HEK293 (cell line): ENCODE data around the gene CFAP99.

Source experiments
- ATF2 ChIP-seq: fragments of 450-650 bp; formaldehyde crosslinking; IDR thresholded peaks from 2 replicates; pipeline ENCODE4 v1.5.1; 2016; ENCODE audit warnings: missing biosample characterization, missing genetic modification characterization, low read depth
- GLIS2 ChIP-seq: fragments of 450-650 bp; formaldehyde crosslinking; IDR thresholded peaks from 2 replicates; pipeline ENCODE4 v1.5.1; 2016; ENCODE audit warnings: missing biosample characterization, missing genetic modification characterization
- KLF16 ChIP-seq: fragments of 450-650 bp; formaldehyde crosslinking; IDR thresholded peaks from 2 replicates; pipeline ENCODE4 v1.5.1; 2017; ENCODE audit warnings: missing biosample characterization, missing genetic modification characterization
- SETDB1 ChIP-seq: IDR thresholded peaks from one replicate; pipeline ENCODE4 v1.6.1; 2017; ENCODE audit warnings: mild to moderate bottlenecking, low read length, moderate library complexity, mixed read lengths; ENCODE audit not compliant: insufficient read length
- YY1 ChIP-seq: fragments of 450-650 bp; formaldehyde crosslinking; IDR thresholded peaks from 2 replicates; pipeline ENCODE4 v1.5.1; 2018; ENCODE audit warnings: missing biosample characterization, missing genetic modification characterization
- ZBTB17 ChIP-seq: fragments of 450-650 bp; formaldehyde crosslinking; IDR thresholded peaks from 2 replicates; pipeline ENCODE4 v1.5.1; 2016; ENCODE audit warnings: missing biosample characterization, missing genetic modification characterization
- ZBTB26 ChIP-seq: fragments of 450-650 bp; formaldehyde crosslinking; optimal IDR thresholded peaks from 2 replicates; pipeline ENCODE3; 2016; ENCODE audit warnings: missing biosample characterization, mild to moderate bottlenecking, missing genetic modification characterization
- ZNF10 ChIP-seq: fragments of 450-650 bp; formaldehyde crosslinking; IDR thresholded peaks from 2 replicates; pipeline ENCODE4 v1.5.1; 2017; ENCODE audit warnings: missing biosample characterization, missing genetic modification characterization
- ZNF121 ChIP-seq: fragments of 450-650 bp; formaldehyde crosslinking; IDR thresholded peaks from 2 replicates; pipeline ENCODE4 v1.5.1; 2016; ENCODE audit warnings: missing biosample characterization, missing genetic modification characterization
- ZNF138 ChIP-seq: fragments of 450-650 bp; formaldehyde crosslinking; IDR thresholded peaks from 2 replicates; pipeline ENCODE4 v1.5.1; 2016; ENCODE audit warnings: missing biosample characterization, missing genetic modification characterization, borderline replicate concordance
- ZNF530 ChIP-seq: fragments of 450-650 bp; formaldehyde crosslinking; IDR thresholded peaks from 2 replicates; pipeline ENCODE4 v1.5.1; 2016; ENCODE audit warnings: low read depth, missing biosample characterization, missing genetic modification characterization
- ZNF785 ChIP-seq: fragments of 450-650 bp; formaldehyde crosslinking; IDR thresholded peaks from 2 replicates; pipeline ENCODE4 v1.5.1; 2016; ENCODE audit warnings: missing biosample characterization, missing genetic modification characterization
- TF ChIP-seq, protein P1 (sequence below): fragments of 450-650 bp; formaldehyde crosslinking; IDR thresholded peaks from 2 replicates; pipeline ENCODE4 v1.5.1; 2016; ENCODE audit warnings: missing biosample characterization, missing genetic modification characterization
- TF ChIP-seq, protein P2 (sequence below): fragments of 450-650 bp; IDR thresholded peaks from 2 replicates; pipeline ENCODE4 v1.5.1; 2018; ENCODE audit warnings: missing biosample characterization, missing genetic modification characterization

DNA sequence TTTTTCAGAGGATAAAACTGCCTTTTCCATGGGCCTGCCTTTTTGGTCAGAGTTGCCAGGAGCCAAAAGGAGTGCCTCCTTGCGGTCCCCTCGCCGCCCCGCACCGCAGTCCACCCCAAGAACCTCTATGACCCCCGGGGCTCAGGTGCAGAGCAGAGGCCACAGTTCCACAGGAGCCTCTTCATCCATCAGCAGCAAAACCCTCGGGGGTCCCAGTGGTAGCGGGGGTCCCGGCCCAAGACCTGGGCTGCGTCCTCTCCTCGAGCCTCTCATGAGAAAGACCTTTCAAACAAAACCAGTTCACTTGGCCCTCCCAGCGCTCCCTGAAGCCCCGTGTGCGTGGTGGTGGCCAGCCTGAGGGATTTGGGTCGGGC is 17.2 kb upstream of the CFAP99 start:
- TF ChIP-seq, protein P1, sequence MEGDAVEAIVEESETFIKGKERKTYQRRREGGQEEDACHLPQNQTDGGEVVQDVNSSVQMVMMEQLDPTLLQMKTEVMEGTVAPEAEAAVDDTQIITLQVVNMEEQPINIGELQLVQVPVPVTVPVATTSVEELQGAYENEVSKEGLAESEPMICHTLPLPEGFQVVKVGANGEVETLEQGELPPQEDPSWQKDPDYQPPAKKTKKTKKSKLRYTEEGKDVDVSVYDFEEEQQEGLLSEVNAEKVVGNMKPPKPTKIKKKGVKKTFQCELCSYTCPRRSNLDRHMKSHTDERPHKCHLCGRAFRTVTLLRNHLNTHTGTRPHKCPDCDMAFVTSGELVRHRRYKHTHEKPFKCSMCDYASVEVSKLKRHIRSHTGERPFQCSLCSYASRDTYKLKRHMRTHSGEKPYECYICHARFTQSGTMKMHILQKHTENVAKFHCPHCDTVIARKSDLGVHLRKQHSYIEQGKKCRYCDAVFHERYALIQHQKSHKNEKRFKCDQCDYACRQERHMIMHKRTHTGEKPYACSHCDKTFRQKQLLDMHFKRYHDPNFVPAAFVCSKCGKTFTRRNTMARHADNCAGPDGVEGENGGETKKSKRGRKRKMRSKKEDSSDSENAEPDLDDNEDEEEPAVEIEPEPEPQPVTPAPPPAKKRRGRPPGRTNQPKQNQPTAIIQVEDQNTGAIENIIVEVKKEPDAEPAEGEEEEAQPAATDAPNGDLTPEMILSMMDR (tag by site-specific recombination), result no peak
- TF ChIP-seq ZBTB26 (tag by site-specific recombination) (no peak), ZNF530 (no peak), ZBTB17 (tag by site-specific recombination) (no peak), ATF2 (tag by site-specific recombination) (no peak), KLF16 (no peak), ZNF785 (no peak), GLIS2 (no peak), SETDB1 (no peak), ZNF10 (tag by site-specific recombination) (no peak), ZNF121 (tag by site-specific recombination) (no peak), ZNF138 (no peak), YY1 (tag by site-specific recombination) (no peak)
- TF ChIP-seq, protein P2, sequence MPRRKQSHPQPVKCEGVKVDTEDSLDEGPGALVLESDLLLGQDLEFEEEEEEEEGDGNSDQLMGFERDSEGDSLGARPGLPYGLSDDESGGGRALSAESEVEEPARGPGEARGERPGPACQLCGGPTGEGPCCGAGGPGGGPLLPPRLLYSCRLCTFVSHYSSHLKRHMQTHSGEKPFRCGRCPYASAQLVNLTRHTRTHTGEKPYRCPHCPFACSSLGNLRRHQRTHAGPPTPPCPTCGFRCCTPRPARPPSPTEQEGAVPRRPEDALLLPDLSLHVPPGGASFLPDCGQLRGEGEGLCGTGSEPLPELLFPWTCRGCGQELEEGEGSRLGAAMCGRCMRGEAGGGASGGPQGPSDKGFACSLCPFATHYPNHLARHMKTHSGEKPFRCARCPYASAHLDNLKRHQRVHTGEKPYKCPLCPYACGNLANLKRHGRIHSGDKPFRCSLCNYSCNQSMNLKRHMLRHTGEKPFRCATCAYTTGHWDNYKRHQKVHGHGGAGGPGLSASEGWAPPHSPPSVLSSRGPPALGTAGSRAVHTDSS, result no peak
